ENCODE results near the gene PCNX2.
A peak's percentile ranks its signal among the peaks of the same experiment; 100 is the strongest.

DNA sequence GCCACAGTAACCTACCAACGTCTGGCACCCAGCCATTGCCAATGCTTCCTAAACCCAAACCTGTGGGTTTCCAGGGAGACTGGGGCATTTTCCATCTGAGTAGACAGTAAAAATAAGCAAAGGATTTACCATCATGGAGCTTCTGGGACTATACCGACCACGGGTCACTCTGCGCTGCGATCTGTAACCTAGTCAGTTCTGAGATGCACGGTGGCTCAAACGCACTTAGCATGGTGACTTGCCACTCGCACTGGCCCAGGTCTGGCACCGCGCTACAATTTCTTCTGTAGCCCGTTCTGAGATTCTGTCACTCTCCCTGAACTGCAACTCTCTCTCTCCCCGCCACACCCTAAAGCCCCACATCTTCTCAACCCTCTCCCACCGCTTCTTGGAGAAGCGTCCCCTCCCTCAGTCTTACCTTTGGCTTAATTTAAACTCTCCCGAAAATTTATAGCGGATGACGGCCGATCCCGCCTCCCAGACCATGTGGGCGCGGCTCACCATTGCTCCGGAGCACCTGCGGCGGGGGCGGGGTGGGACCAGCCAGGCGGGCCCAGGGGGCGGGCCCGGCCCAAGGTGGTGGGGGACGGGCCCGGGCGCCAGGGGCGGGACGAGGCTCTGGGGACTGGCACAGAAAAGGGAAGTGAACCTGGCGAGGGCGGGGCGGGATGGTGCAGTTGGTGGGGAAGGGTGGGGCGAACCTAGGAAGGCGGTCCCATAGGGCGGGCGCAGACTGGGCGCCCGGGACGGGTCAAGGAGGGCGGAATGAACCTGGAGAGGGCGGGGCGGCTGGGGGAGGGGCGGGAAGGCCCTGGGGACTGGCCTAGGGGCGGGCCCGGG lies 31.5 kb upstream of the PCNX2 start:
- TF ChIP-seq, protein P1, sequence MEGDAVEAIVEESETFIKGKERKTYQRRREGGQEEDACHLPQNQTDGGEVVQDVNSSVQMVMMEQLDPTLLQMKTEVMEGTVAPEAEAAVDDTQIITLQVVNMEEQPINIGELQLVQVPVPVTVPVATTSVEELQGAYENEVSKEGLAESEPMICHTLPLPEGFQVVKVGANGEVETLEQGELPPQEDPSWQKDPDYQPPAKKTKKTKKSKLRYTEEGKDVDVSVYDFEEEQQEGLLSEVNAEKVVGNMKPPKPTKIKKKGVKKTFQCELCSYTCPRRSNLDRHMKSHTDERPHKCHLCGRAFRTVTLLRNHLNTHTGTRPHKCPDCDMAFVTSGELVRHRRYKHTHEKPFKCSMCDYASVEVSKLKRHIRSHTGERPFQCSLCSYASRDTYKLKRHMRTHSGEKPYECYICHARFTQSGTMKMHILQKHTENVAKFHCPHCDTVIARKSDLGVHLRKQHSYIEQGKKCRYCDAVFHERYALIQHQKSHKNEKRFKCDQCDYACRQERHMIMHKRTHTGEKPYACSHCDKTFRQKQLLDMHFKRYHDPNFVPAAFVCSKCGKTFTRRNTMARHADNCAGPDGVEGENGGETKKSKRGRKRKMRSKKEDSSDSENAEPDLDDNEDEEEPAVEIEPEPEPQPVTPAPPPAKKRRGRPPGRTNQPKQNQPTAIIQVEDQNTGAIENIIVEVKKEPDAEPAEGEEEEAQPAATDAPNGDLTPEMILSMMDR (IDR thresholded peaks at IDR 0.05), result no peak
- TF ChIP-seq POLR2A (IDR thresholded peaks at IDR 0.05), result no peak
- peak in 1 of 3 donors; percentile 52 for TF ChIP-seq POLR2AphosphoS5 (IDR thresholded peaks at IDR 0.05)
- TF ChIP-seq EP300 (IDR thresholded peaks at IDR 0.05), result no peak

All from stomach (tissue), 4 donors.